Embryonic facial prominence (tissue), 1 donor: ENCODE measurements around the gene SOD3.

Experiments
- DNase-seq: peaks from one replicate; pipeline ENCODE4 v3.0.0-alpha.2; 2016; ENCODE audit errors: extremely low spot score

The SOD3 gene

DNA sequence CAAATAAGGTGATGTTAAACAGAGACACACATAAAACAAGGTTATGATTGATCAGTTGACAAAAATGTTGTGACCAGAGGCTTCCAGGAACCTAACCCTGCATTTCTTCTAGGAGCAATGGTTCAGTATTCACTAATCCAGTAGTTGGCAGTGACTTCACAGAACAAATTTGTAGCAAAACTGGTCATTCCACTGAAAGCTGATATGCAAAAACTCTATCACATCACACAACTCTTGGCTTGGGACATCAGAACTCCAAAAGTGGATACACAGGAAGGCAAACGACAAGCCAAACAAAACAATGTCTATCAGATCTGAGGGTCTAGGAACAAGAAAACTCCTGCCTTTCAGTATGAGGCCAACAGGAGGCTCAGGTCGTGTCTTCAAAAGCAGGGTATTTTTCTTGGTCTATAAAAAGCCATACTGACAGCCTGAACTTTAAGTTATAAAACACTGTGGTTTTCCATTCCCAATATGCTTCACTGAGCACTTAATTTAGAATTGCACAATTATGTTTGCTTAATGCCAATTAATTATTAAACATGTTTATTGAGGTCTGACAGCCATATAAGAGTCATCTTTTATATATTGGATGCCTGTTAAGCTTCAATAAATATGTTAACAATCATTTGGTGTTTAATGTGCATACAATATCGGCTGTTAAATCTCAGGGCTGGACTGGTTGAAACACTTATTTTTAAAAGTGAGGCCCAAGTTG lies 45.6 kb downstream of the SOD3 start:
- no peak for DNase-seq

DNA sequence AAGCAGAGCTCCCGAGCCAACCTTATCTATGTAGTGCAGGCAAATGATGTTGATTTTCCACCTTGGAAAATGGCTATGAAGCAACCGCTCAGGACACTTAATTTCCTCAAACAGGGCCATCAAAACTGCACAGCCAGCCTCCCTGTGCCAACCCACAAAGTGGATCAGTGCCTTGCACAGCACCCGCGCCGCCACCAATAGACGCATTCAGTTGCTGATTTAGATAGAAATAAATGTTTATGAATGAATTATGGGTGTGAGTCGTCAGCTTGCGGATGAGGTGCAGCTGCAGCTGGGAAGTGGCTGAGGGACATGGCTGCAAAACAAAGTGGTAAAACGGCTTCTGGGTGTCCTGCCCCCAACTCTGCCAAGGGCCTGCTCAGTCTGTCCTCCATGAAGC lies 47.0 kb downstream of the SOD3 start:
- no peak for DNase-seq

DNA sequence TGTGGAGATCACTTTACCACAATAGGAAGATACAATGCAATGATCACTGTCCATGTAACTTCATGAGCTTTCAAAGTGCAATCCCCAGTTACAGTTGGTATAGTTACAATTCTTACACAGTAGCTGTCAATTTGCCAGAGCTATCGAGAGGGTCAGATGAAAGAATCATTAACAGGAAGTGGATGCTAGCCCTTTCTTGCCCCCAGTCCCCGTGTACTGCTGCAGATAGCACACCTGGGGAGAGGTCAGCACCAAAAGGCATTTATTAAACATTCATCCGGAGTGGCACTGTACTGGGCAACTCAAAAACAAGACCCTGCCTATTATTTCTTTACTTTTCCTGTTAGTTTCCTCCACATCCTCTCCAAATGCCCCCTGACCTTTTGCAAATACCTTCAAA lies 47.7 kb downstream of the SOD3 start:
- no peak for DNase-seq

DNA sequence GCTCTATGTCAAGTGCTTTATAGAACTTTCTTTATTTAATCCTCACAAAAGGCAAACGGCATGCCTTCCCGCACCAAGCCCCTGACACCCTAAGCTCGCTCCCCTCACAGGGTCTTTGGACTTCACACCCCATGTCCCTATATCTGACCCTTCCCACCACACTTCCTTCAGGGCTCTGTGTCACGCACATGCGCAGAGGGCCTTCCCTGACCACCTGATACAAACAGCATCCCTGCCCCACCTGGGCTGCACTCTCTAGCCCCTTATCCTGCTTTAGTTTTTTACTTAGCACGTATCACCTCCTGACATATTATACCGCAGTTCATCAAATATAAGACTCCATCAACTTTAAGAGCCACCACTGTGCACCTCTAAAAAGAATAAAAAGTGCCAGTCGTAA lies 49.8 kb downstream of the SOD3 start:
- no peak for DNase-seq

DNA sequence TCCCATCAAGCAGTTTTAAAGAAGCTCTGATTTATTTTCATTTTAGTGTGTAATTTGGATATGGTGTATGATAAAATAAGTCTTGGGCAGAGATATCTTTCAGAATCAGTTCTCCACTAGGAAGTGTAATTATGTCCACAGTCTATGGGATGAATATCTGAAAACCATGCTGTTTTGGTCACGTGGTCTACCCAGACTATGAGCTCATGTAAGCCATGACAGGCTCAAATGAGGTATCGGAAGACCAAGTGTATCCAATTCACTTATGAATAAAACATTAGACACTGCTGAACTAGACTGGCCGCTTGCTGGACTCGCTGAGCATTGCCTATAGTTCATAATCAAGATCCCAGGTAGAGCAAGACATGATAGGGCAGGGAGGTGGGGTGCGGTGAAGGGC lies 50.5 kb downstream of the SOD3 start:
- no peak for DNase-seq

DNA sequence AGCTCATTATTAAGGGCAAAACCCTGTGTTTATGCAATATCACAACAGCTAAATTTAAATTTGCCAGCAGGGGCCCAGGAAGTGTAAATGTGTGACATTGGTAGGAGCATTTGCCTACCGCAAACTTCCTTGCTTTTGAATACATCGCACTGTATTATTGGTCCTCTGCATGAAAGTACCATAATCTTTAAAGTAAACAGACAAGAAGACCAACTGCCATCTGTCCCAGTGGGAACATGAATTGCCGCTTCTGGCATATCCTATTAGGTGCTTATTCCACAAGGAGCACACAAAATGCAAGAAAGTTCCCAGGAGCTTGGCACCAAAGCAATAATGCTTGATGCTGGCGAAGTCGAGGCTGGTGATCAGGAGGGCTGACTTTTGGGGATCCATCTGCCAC lies 51.3 kb downstream of the SOD3 start:
- DNase-seq = no peak

DNA sequence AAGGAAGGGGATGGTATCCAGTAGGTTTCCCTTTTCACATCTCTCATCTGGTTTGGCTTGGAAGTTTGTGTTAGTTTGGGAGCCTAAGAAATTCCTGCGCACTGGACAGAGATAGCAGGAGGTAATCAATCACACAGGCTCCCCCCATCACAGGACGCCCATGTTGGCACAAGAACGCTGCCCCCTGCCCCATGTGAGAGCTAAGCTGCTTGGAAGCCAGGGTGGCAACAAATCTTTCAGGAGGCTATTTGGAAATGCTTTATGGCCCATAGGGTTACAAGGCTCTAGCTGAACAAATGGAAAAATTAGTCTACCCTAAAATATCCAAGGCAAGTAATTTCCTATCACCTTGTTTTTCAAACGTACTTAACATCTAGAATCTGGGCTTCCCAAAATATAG lies 54.0 kb downstream of the SOD3 start:
- no peak for DNase-seq

DNA sequence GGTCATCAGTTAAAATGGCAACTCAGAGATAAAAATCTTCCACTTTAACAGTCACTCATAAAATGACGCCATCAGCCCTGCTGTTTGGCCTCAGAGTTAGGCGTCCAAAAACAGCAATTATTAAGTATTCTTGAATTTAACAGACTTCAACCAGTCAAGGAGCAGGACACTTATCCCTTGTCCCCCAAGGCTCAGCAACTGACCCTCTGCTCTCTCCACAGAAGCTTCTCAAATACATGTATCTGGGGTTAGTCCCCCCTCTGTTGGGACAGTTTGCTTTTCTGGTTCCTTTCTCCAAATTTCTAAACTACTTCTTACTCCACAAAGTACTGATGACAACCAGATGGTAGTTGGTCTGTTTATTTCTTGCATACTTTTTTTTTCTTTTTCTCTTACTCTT lies 54.4 kb downstream of the SOD3 start:
- no peak for DNase-seq
